Muscle layer of colon (tissue), 2 donors: Measurements from ENCODE around the gene PHLDA2.
A peak's percentile ranks its signal among the peaks of the same experiment; 100 is the strongest.

Source experiments
- H3K27ac ChIP-seq: one replicate; pipeline ENCODE4 v1.7.0; 2013; ENCODE audit warnings: low read depth, mild to moderate bottlenecking, low read length, moderate library complexity
- H3K27me3 ChIP-seq, 2 donors: one replicate each; pipeline ENCODE4 v1.7.0; 2013; ENCODE audit warnings: low read length in 2 of 2, mild to moderate bottlenecking in 2 of 2; ENCODE audit not compliant: insufficient read depth in 2 of 2, control insufficient read depth in 1 of 2
- H3K36me3 ChIP-seq: one replicate; pipeline ENCODE4 v1.7.0; 2013; ENCODE audit warnings: mild to moderate bottlenecking, low read length; ENCODE audit not compliant: insufficient read depth
- H3K4me1 ChIP-seq: one replicate; pipeline ENCODE4 v1.7.0; 2013; ENCODE audit warnings: mild to moderate bottlenecking, low read length; ENCODE audit not compliant: insufficient read depth
- H3K4me3 ChIP-seq, 2 donors: one replicate each; pipeline ENCODE4 v1.7.0; 2013; ENCODE audit warnings: low read length in 2 of 2, low read depth in 1 of 2, mild to moderate bottlenecking in 1 of 2, moderate library complexity in 1 of 2
- H3K9ac ChIP-seq: one replicate; pipeline ENCODE4 v1.7.0; 2013; ENCODE audit warnings: low read length
- H3K9me3 ChIP-seq: one replicate; pipeline ENCODE4 v1.7.0; 2013; ENCODE audit warnings: mild to moderate bottlenecking, low read length
- donor health status: abdominal sarcoma.
- donor health status: Adenocarcinoma of cecum.

The PHLDA2 gene

DNA sequence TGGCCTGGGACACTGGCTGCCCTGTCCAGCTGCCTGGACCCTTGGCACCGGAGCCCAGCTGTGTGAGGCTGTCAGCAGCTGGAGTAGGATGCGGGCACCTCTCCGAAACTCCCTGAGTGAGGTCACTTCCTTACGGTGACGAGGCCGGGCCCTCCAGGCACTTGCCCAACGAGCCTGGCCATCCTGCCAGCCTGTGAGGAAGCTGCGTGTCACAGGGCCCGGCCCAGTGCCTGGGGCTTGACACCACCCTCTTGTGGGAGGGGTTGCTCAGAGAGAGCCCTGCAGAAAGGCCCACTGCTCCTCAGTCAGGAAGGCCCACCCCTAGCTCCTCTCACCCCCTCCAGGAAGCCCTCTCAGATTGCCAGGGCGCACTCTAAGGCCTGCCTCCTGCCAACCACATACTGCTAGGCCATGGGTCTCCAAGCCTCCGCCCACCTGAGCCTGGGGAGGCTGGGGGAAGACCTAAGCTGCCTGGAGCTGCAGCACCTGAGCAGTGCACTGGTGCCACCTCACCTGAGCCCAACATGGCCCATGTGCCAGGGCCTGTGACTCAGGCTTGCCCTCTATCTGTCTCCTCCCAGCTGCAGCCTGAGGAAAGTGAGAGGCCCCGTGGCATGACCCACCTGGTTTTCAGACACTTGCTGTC lies 4.3 kb upstream of the PHLDA2 start:
- Histone ChIP-seq H3K4me1 (peaks cover 10% of the 10 kb centered on the region), H3K9me3 (no peaks in the 10 kb centered on the region), H3K36me3 (no peaks in the 10 kb centered on the region), H3K4me3 (no peak overlapping the region), H3K27ac (no peak overlapping the region), H3K27me3 (peaks cover 4 to 21% of the 10 kb centered on the region in 2 donors), H3K9ac (no peak overlapping the region)

DNA sequence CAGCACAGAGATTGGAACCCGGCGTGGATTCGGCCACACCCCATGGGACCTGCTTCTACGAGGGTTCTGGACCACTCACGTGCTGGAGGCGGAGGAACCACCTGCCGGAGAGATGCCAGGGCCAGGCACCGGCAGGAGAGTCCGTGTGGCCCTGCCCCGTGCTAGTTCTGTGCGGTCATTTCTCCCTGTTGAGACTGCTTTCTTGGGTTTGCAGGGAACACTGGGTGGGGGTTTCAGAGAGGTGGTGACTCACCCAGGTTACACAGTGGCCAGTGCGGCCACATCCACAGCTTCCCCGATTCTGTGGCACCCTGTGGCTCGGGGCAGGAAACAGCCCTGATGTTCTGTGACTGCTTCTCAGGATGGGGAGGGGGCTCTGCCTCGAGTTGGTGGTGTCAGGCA lies 3.6 kb upstream of the PHLDA2 start:
- Histone ChIP-seq H3K27me3 (peaks cover 9 to 27% of the 10 kb centered on the region in 2 donors), H3K9ac (no peak overlapping the region), H3K9me3 (no peaks in the 10 kb centered on the region), H3K36me3 (no peaks in the 10 kb centered on the region), H3K27ac (no peak overlapping the region), H3K4me1 (peaks cover 10% of the 10 kb centered on the region), H3K4me3 (no peak overlapping the region)

DNA sequence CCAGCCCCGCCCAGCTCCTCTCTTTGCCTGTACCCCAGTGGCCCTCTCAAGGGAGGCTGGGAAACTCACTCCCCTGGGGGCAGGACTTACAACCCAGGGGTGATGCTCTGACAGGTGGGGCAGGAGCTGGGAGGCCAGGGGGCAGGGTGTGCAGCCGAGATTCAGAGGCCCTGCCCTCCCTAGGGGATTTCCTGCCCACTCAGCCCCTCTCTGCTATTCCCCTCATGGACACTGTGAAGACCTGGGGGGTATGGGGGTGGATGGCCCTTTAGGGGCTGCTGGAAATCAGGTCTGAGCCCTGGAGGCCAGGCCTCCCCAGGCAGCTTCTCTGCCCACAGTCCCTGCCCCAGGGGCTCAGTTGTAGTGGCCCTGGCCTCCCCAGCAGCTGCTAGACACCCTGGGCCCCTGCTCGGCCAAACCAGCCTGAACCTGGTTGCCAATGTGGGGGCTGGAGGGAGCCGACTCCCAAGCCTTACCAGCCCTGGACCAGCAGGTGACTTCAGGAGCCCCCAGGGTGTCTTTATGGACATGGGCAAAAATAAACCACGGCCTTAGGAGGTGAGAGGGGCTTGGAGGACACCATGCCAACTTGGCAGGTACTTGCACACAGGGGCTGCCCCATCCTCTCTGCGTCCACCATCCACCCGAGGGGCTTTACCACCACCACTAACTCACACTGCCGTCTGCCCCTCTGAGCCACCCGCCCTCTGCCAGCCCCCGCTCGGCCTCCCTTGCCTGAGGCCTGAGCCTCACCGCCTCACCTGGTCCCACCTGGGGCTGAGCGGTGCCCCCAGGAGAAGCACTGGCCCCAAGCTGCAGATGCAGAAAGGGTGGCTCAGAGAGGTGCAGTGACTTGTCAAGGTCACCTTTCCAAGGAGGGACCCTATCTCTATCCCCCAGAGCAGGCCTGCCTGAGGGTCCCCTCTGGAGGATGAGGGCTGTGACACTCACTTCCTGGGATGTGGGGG lies 2.8 kb upstream of the PHLDA2 start:
- peaks cover 17 to 35% of the 10 kb centered on the region in 2 donors for H3K27me3 ChIP-seq
- H3K4me3 ChIP-seq = no peak overlapping the region
- H3K36me3 ChIP-seq = no peaks in the 10 kb centered on the region
- no peaks in the 10 kb centered on the region for H3K9me3 ChIP-seq
- H3K9ac ChIP-seq = no peak overlapping the region
- H3K4me1 ChIP-seq = peaks cover 10% of the 10 kb centered on the region
- no peak overlapping the region for H3K27ac ChIP-seq

DNA sequence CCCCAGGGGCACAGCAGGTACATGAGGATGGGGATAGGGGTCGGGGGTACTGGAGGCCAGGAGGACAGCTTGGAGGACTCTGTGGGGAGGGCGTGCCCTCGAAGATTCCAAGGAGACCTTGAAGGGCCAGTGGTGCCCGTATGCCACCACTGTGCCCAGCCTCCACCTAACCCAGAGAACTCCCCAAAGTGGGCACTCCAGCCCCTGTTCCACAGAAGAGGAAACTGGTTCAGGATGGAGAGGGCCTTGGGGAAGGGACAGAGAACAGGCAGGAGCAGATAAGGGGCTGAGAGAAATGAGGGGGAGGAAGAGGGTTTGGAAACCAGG lies 2.2 kb upstream of the PHLDA2 start:
- Histone ChIP-seq H3K27me3 (peaks cover 18 to 42% of the 10 kb centered on the region in 2 donors), H3K9ac (no peak overlapping the region)

DNA sequence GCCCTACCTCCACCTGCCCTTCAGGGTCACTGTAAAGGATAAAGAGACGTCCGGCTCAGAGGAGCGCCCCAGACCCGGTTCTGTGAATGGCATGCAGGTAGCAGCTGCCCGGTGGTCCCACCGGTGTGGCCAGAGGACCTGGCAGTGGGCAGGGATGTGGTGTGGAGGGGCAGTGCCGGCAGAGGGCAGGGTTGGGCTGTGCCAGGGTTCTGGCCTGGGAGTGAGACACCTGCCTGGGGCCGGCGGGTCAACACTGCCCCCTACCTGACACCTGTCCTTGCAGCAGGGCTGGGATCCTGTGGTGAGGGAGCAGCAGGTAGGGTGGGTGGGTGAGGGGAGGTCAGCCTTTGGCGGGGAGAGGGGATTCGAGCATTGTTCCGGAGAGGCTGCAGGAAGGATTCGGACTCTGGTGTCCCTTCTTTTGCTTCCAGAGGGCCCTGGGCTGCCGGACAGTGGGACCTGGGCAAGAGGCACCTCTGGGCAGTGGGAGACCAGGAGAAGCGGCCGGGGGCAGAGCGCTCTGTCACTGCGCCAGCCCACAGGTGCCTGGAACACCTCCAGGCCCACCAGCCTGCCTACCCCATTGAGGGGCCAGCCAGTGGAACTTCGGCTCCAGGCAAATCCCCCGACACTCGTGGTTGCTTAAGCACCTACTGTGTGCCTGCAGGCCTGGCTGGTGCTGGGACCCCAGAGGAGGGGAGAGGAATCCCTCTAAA lies 1.6 kb upstream of the PHLDA2 start:
- Histone ChIP-seq H3K4me1 (peaks cover 10% of the 10 kb centered on the region), H3K9me3 (no peaks in the 10 kb centered on the region), H3K9ac (no peak overlapping the region), H3K27ac (no peak overlapping the region), H3K4me3 (peak overlapping the region; percentile 9 to 56), H3K36me3 (no peaks in the 10 kb centered on the region), H3K27me3 (peaks cover 18 to 42% of the 10 kb centered on the region in 2 donors)

More for the DNA sequence above, 2.2 kb upstream of the PHLDA2 start:
- Histone ChIP-seq H3K36me3 (no peaks in the 10 kb centered on the region), H3K4me3 (no peak overlapping the region), H3K9me3 (no peaks in the 10 kb centered on the region), H3K27ac (no peak overlapping the region), H3K4me1 (peaks cover 10% of the 10 kb centered on the region)

DNA sequence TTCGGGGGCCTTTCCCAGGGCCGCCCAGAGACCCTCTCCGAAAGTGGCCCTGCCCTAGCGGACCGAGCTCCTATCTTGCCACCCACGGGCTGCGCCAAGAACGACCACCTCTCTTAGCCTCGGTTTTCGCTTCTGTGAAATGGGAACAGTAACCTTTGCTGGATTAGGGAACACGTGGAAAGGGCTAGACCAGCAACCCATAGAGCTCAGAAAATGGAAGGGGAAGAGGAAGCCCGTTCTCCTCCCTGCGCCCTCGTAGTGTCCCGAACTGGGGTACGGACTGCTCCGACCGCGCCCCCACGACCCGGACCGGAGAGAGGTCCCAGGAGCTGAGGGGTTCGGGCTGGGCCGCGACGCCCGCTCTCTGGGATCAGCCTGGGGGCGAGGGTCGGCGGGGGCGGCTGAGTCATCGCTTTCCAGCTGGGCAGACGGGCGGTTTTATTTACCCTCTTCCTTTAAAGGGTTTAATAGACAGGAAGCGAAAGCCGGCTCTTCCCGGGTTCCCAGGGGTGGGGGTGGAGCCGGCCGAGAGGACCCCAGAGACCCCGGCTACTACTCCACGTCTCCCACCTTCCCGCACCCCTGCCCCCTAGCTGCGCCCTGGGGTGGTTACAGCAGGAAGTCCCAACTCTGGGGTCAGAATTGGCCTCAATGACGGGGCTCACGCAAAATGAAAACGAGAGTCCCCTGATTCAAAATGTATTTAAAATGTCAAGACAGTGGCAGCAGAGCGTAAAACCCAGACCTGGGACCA lies 907 bp upstream of the PHLDA2 start:
- H3K27me3 ChIP-seq = peaks cover 18 to 42% of the 10 kb centered on the region in 2 donors
- no peak overlapping the region for H3K27ac ChIP-seq
- H3K4me3 ChIP-seq = peak overlapping the region; percentile 9 to 56
- no peak overlapping the region for H3K9ac ChIP-seq
- H3K9me3 ChIP-seq = no peaks in the 10 kb centered on the region
- no peaks in the 10 kb centered on the region for H3K36me3 ChIP-seq
- H3K4me1 ChIP-seq = peaks cover 10% of the 10 kb centered on the region

DNA sequence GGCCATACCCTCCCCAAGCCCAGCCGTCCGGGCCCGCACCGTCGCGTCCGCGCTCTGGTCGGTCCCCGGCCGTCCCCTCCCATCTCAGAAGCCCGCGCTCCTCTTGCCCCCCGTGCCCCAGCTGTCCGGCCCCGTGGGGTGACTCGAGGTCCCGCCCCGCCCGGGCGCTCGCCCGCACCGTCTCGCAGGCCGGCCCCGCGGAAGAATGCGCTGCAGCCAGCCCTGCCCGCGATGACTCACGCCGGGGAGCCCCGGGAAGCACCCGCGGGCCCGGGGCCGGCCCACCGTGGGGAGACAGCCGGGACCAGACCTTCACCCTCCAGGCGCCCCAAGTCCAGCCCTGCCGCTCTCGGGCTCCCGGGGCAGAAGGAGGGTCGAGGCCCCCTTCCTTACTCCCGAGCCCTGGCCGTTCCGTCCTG lies 320 bp upstream of the PHLDA2 start:
- H3K4me1 ChIP-seq = peaks cover 10% of the 10 kb centered on the region
- no peak overlapping the region for H3K9ac ChIP-seq
- H3K9me3 ChIP-seq = no peaks in the 10 kb centered on the region
- no peaks in the 10 kb centered on the region for H3K36me3 ChIP-seq
- H3K27me3 ChIP-seq = peaks cover 18 to 42% of the 10 kb centered on the region in 2 donors
- peak overlapping the region; percentile 9 to 56 for H3K4me3 ChIP-seq
- H3K27ac ChIP-seq = no peak overlapping the region

DNA sequence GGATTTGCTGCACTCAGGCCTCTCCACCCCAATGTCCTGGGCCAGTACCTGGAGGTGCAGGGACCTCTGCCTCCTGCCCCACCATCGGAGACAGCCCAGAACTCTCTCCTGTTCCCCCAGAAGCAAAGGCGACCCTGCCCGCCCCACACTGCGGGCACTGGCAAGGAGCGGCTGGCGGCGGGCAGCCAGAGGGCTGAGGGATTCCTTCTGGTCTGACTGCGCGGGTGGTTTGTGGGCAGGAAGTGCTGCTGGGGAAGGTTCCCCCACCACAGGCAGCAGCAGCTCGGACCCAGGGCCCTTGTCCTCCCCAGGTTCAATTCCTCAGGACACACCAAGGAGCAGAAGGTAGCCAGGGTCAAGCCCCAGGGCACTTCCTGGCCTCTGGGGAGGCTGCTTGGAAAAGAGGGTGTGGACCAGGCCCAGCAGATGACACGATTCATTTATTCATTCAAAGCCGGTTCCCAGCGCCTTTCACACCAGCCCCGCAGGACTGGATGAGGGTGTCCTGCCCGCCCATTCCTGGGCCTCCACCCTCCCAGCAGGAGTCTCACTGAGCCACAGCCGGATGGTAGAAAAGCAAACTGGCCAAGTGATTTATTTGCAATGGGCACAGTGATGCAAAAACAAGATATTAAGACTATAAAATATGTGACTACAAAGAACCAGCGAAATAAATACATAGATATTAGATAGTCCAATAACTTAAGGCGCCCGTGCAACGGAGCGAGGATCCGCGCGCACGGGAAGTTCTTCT lies 1.2 kb downstream of the PHLDA2 start:
- Histone ChIP-seq H3K27me3 (peaks cover 18 to 42% of the 10 kb centered on the region in 2 donors), H3K4me1 (peaks cover 10% of the 10 kb centered on the region), H3K36me3 (no peaks in the 10 kb centered on the region), H3K9me3 (no peaks in the 10 kb centered on the region), H3K27ac (no peak overlapping the region), H3K4me3 (peak overlapping the region in 1 of 2 donors; percentile 32), H3K9ac (no peak overlapping the region)

DNA sequence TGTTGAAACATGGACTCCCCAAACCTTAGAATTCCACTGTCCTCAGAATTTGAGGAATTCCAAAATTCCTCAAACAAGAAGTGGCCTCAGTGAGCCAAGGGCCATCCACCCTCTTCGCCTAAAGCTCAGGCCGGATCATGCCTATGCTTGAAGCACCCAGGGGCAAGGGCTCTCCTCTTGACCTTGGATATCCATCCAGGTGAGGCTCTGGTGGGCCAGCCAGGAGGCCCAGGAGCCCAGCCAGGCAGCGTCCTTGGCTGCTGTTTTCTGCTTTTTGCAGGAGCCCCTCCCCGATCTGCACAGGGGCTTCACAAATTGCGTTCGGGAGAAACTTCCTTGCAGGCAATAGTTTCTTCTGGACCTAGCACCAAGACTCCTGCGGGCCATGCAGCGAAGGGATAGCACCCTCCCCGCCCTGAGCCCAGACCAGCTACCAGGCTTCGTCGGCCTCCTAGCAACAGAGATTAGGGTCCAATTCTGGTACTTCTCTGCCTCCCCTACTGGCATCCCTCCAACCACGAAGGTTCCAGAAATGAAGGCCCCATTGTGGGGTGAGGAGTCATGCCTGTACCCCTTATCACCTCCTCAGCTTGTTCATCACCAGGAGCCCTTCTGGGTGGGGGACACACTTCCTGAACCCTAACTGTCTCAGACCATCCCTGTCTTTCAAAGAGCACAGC lies 2.0 kb downstream of the PHLDA2 start:
- Histone ChIP-seq H3K27ac (no peak overlapping the region), H3K4me3 (no peak overlapping the region), H3K27me3 (peaks cover 18 to 42% of the 10 kb centered on the region in 2 donors), H3K36me3 (no peaks in the 10 kb centered on the region), H3K9ac (no peak overlapping the region), H3K4me1 (peaks cover 10% of the 10 kb centered on the region), H3K9me3 (no peaks in the 10 kb centered on the region)

DNA sequence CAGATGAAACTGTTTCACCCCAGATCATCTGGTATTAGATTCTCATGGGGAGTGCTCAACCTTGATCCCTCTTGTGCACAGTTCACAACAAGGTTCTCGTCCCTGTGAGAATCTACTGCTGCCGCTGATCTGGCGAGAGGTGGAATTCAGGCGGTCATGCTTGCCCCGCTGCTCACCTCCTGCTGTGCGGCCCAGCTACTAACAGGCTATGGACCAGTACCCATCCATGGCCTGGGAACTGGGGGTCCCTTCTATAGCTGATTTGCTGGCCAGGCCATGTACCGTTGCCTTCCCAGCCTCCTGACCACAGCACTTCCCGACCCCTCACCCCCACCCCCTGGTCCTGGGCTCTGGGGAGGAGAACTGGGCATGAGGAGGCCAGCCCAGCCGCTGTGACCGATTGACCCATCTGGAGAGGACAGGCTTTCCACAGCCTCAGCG lies 2.6 kb downstream of the PHLDA2 start:
- Histone ChIP-seq H3K9ac (no peak overlapping the region), H3K27me3 (peaks cover 18 to 42% of the 10 kb centered on the region in 2 donors), H3K36me3 (no peaks in the 10 kb centered on the region), H3K9me3 (no peaks in the 10 kb centered on the region), H3K4me3 (no peak overlapping the region), H3K4me1 (peaks cover 10% of the 10 kb centered on the region), H3K27ac (no peak overlapping the region)
